Middle frontal gyrus (tissue), 1 donor: ENCODE data around the gene SPART.

ENCODE experiments used
- DNase-seq: peaks from one replicate; pipeline ENCODE4 v3.0.0-alpha.2; 2015; ENCODE audit warnings: low spot score; ENCODE audit errors: extremely low spot score

Gene SPART

DNA sequence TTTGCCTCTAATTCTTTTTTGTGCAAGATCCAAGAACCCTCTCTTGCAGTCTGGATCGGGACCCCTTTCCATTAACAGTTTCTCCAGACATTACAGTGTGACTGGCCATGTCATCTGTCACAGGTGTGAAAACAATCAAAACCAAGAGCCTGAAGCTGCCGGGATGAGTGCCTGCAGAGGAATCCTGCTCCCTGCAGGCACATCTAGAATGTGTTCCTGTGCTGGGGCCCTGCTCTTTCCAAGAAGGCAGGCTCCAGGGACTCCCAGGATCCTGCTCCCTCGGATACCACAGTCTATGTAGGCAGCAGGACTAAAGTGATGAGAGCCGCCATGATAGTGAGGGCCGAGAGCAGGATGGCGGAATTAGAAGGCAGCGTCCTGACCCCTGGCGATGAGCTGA is 87.4 kb downstream of the SPART start:
- DNase-seq, result no peak
